Kidney capillary endothelial cell (primary cell): ENCODE data around the gene BIN2.

Source experiments
- DNase-seq: peaks from one replicate; pipeline ENCODE4 v3.0.0-alpha.2; 2018; ENCODE audit warnings: low spot score

Gene BIN2

GRCh38 chr12:51254536-51254935, 69.4 kb downstream of the BIN2 start:
- no peak for DNase-seq

- no peak for DNase-seq
Observed at GRCh38 chr12:51253276-51253675, 70.7 kb downstream of the BIN2 start.

- DNase-seq: no peak
Observed at GRCh38 chr12:51247523-51248206, 76.3 kb downstream of the BIN2 start.

- no peak for DNase-seq
Observed at GRCh38 chr12:51246254-51246853, 77.6 kb downstream of the BIN2 start.

GRCh38 chr12:51245476-51246253, 78.3 kb downstream of the BIN2 start:
- no peak for DNase-seq

GRCh38 chr12:51244269-51244668, 79.7 kb downstream of the BIN2 start:
- DNase-seq: no peak

- no peak for DNase-seq
Observed at GRCh38 chr12:51242876-51243275, 81.1 kb downstream of the BIN2 start.

GRCh38 chr12:51242120-51242519, 81.9 kb downstream of the BIN2 start:
- no peak for DNase-seq

- no peak for DNase-seq
Observed at GRCh38 chr12:51240971-51241370, 83.0 kb downstream of the BIN2 start.

GRCh38 chr12:51238510-51239334, 85.3 kb downstream of the BIN2 start, which contains the start of gene DAZAP2:
TSS of gene DAZAP2 (plus strand) at chr12:51238826. CDS start at chr12:51238908, 82 bp downstream.
- peak; percentile 89 for DNase-seq

GRCh38 chr12:51238037-51238509, 85.9 kb downstream of the BIN2 start:
- DNase-seq: no peak

- DNase-seq: no peak
Observed at GRCh38 chr12:51234530-51234929, 89.4 kb downstream of the BIN2 start.

- DNase-seq: no peak
Observed at GRCh38 chr12:51232642-51233041, 91.3 kb downstream of the BIN2 start.
